Smooth muscle cell of the brain vasculature (primary cell): ENCODE measurements around the gene ENOX1.
"Not testable (repeated sequence)": the region's sequence is repeated elsewhere in the genome, so short reads cannot be mapped to it uniquely, and the experiment has no call there.

ENCODE experiments used
- DNase-seq: peaks from one replicate; pipeline ENCODE4 v3.0.0-alpha.2; 2012; ENCODE audit warnings: low read depth, low spot score

The ENOX1 gene

GRCh38 chr13:43432958-43433357 lies 353.8 kb downstream of the ENOX1 start:
- DNase-seq: no peak

GRCh38 chr13:43431841-43432240 lies 354.9 kb downstream of the ENOX1 start:
- no peak for DNase-seq

- DNase-seq: no peak
Measured at GRCh38 chr13:43431290-43431716, 355.5 kb downstream of the ENOX1 start.

GRCh38 chr13:43428545-43429296 lies 358.1 kb downstream of the ENOX1 start:
- no peak for DNase-seq

GRCh38 chr13:43426355-43426754 lies 360.4 kb downstream of the ENOX1 start:
- no peak for DNase-seq

DNA sequence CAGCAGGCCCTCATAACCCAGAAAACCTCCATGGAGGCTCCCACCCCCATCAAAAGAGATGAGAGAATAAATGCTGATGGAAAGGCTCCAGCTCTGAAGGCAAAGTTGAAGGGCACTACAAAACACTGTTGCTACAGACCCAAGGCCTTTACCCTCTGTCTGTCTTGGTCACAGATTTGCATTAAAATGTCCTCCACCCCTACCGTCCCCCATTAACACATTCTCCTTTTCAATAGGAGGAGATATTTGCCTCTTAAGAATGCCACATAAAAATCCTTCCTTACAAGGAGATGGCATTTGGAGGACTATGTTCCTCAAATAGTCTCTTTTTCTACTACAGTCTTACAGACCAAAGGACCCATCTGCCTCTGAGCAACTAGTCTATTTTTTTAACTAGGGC lies 361.5 kb downstream of the ENOX1 start:
- no peak for DNase-seq

GRCh38 chr13:43424412-43424811 lies 362.4 kb downstream of the ENOX1 start:
- DNase-seq: no peak

- DNase-seq: no peak
Measured at GRCh38 chr13:43422116-43422515, 364.7 kb downstream of the ENOX1 start.

DNA sequence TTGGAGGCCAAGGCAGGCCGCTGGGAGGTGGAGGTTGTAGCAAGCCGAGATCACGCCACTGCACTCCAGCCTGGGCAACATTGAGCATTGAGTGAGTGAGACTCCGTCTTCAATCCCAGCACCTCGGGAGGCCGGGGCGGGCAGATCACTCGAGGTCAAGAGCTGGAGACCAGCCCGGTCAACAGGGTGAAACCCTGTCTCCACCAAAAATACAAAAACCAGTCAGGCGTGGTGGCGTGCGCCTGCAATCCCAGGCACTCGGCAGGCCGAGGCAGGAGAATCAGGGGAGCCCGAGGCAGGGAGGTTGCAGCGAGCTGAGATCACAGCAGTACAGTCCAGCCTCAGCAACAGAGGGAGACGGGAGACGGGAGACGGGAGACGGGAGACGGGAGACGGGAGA lies 369.9 kb downstream of the ENOX1 start:
- not testable (repeated sequence) for DNase-seq

DNA sequence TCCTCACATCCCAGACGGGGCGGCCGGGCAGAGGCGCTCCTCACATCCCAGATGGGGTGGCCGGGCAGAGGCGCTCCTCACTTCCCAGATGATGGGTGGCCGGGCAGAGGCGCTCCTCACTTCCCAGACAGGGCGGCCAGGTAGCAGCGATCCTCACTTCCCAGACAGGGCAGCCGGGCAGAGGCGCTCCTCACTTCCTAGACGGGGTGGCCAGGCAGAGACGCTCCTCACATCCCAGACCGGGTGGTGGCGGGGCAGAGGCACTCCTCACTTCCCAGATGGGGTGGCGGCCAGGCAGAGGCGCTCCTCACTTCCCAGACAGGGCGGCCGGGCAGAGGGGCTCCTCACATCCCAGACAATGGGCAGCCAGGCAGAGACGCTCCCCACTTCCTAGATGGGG lies 370.4 kb downstream of the ENOX1 start:
- DNase-seq: not testable (repeated sequence)

DNA sequence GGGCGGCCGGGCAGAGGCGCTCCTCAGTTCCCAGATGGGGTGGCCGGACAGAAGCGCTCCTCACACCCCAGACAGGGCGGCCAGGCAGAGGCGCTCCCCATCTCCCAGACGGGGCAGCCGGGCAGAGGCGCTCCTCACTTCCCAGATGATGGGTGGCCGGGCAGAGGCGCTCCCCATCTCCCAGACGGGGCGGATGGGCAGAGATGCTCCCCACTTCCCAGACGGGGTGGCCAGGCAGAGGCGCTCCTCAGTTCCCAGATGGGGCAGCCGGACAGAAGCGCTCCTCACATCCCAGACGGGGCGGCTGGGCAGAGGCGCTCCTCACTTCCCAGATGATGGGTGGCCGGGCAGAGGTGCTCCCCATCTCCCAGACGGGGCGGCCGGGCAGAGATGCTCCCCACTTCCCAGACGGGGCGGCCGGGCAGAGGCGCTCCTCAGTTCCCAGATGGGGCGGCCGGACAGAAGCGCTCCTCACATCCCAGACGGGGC lies 370.8 kb downstream of the ENOX1 start:
- DNase-seq: not testable (repeated sequence)

- no peak for DNase-seq
Measured at GRCh38 chr13:43414111-43414510, 372.7 kb downstream of the ENOX1 start.

DNA sequence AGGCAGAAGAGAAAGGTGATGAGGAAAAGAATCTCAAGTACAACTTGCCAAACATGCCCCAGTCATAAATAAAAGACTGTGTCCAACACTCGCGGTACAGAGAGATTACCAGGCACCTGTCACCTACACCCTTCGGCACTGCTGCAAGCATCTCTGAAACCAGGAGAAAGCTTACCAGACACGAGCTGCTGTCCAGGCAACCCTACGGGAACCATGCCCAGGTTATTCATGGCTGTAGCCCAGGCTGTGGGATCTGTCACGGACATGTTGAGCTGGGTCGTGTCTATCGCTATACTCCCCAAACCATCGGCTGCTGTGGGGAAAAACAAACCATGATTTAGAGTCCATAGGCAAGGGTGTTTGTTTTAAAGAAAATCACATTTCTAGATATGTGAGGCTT lies 375.0 kb downstream of the ENOX1 start:
- no peak for DNase-seq

GRCh38 chr13:43411211-43411610 lies 375.6 kb downstream of the ENOX1 start:
- no peak for DNase-seq

GRCh38 chr13:43408274-43408673 lies 378.5 kb downstream of the ENOX1 start:
- no peak for DNase-seq

- DNase-seq: no peak
Measured at GRCh38 chr13:43407023-43407581, 379.7 kb downstream of the ENOX1 start.

- DNase-seq: no peak
Measured at GRCh38 chr13:43405457-43405856, 381.3 kb downstream of the ENOX1 start.

GRCh38 chr13:43402380-43402779 lies 384.4 kb downstream of the ENOX1 start:
- DNase-seq: no peak

GRCh38 chr13:43401361-43401760 lies 385.4 kb downstream of the ENOX1 start:
- DNase-seq: no peak

DNA sequence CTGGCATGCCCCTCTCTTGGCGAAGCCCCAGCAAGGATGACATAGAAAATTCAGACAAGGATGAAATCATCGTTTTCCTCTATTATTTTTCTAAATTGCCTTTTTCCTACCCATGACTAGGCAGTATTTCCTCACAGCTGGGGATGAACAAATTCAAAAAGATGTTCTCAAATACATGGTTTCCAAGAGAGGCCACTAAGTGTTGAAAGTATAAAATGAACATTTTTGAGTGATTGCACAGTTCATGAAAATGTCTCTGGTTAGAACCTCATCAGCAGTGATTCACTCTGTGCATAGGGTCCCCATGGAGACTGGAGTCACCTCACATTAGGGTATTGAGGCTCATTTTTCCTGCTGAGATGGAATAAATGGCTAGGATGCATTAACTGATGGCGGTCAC lies 389.7 kb downstream of the ENOX1 start:
- DNase-seq: no peak

DNA sequence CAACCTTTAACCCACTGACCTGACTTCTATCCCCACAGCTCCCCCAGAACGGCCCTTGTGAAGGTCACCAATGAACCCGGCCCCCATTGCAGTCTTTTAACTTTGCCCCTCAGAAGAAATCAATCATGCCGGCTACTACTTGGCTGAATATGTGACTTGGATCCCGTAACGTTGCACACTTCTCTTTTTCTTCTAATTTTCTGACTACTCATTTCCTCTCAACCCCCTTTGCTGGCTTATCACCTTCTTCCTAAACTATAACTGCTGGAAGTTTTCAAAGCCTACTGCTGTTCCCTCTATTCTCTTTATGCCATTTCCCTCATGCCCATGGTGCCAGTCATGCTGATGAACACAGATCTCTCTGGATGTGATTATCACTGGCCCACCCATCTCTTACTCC lies 395.7 kb downstream of the ENOX1 start:
- no peak for DNase-seq

DNA sequence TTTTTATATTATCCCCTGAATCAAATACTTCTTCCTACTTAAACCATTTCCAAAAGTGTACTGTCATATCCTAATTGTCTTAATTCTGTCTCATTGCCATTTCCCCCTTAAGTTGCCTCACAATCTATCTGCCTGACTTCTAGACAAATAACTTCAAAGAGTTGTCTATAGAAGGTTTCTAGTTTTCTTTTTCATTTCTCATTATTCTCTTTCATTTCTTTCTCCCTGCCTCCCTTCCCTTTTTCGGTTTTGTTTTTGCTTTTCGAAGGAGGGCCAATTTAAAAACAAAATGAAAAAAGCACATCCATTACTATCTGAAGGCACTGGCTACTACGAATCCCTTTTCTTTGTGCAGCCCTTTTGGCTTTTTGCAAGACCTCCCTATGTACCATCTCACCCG lies 396.2 kb downstream of the ENOX1 start:
- no peak for DNase-seq

DNA sequence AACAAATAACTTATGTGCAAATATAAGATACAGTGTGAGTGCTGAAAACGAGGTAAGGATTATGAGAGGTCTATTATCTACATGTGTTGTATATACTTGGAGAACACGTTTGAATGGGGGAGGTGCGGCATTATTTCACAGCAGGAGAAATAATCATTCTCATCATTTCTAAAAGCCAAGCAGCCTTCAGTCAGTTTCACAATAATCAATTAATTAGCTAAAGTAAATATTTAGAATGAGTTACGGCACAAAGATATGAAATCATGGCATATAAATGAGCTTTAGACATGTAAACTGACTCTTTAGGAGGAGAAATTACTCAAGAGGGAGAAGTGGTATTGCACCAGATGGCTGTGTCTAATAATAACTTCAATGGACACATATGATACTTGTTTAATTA lies 396.8 kb downstream of the ENOX1 start:
- no peak for DNase-seq
